B cell (primary cell): ENCODE measurements around the gene RAD51. TPM values are rescaled to one million over a fixed set of nuclear protein-coding genes. Genes with fewer than 3 reads are reported as not detected.
"Not testable (repeated sequence)": the region's sequence is repeated elsewhere in the genome, so short reads cannot be mapped to it uniquely, and the experiment has no call there.

Source experiments
- ATAC-seq: fragments of 200-7000 bp; cut with Tn5 transposase; one replicate; pipeline ENCODE4 v1.10.0; 2021; ENCODE audit warnings: low read depth, mild to moderate bottlenecking, moderate number of reproducible peaks, moderate library complexity
- CTCF ChIA-PET: fragments of 350-600 bp; sonication (Branson Sonifier 250); formaldehyde crosslinking; loops from one replicate; lab custom pipeline; 2021; ENCODE audit warnings: antibody characterized with exemption, inconsistent platforms; lab: Charles Lee
- POLR2A ChIA-PET: fragments of 350-600 bp; sonication (Branson Sonifier 250); formaldehyde crosslinking; loops from one replicate; lab custom pipeline; 2021; ENCODE audit warnings: antibody characterized with exemption; lab: Charles Lee
- DNase-seq: peaks from one replicate; pipeline ENCODE4 v3.0.0; 2013
- H2AFZ ChIP-seq: 2 replicates; pipeline ENCODE4 v1.6.1; 2012; ENCODE audit warnings: mild to moderate bottlenecking, low read depth, low read length; ENCODE audit not compliant: insufficient read depth, poor library complexity, severe bottlenecking
- H3K27ac ChIP-seq, 2 donors: 1 replicate in 1 of 2; 2 replicates in 1 of 2; pipeline ENCODE4 v1.5.1; 2012 to 2013; ENCODE audit warnings: low read length in 2 of 2, mild to moderate bottlenecking in 2 of 2, moderate library complexity in 1 of 2
- H3K27me3 ChIP-seq, 4 experiments: fragments of 200-600 bp in 1 of 4; sonication (generic) in 1 of 4; replicated peaks in 1 of 4; 1 replicate in 2 of 4; 2 replicates in 2 of 4; pipeline versions ENCODE4 v1.6.1 to v1.7.0; 2013 to 2016; ENCODE audit warnings: low read length in 3 of 4, mild to moderate bottlenecking in 2 of 4, mixed read lengths in 1 of 4, moderate library complexity in 1 of 4; ENCODE audit not compliant: insufficient read depth in 4 of 4, control insufficient read depth in 3 of 4; ENCODE audit errors: control extremely low read depth in 1 of 4
- H3K36me3 ChIP-seq, 2 experiments: replicated peaks in 1 of 2; 1 replicate in 1 of 2; 2 replicates in 1 of 2; pipeline versions ENCODE4 v1.6.1 to v1.7.1; 2013; ENCODE audit warnings: low read length in 1 of 2; ENCODE audit not compliant: insufficient read depth in 2 of 2, control insufficient read depth in 1 of 2; ENCODE audit errors: control extremely low read depth in 1 of 2, extremely low read depth in 1 of 2
- H3K4me1 ChIP-seq, 2 donors: fragments of 200-600 bp in 1 of 2; sonication (generic) in 1 of 2; 1 replicate in 1 of 2; 2 replicates in 1 of 2; pipeline versions ENCODE4 v1.5.1 to v1.6.1; 2013 to 2017; ENCODE audit warnings: low read length in 2 of 2; ENCODE audit not compliant: control insufficient read depth in 2 of 2, insufficient read depth in 2 of 2
- H3K4me2 ChIP-seq: replicated peaks from 2 replicates; pipeline ENCODE3; 2012; ENCODE audit warnings: mild to moderate bottlenecking, low read depth, low read length; ENCODE audit not compliant: poor library complexity, severe bottlenecking
- H3K4me3 ChIP-seq, 5 experiments: fragments of 200-600 bp in 1 of 5; sonication (generic) in 1 of 5; 1 replicate in 3 of 5; 2 replicates in 2 of 5; pipeline versions ENCODE4 v1.5.1 to v1.7.0; 2011 to 2016; ENCODE audit warnings: low read length in 4 of 5, mild to moderate bottlenecking in 4 of 5, low read depth in 2 of 5, control low read depth in 1 of 5, moderate library complexity in 1 of 5; ENCODE audit not compliant: insufficient read depth in 1 of 5; ENCODE audit errors: control extremely low read depth in 1 of 5, extremely low read depth in 1 of 5
- H3K79me2 ChIP-seq: fragments of 200-600 bp; sonication (generic); one replicate; pipeline ENCODE4 v1.6.0; 2016; ENCODE audit warnings: low read length; ENCODE audit not compliant: control insufficient read depth, insufficient read depth
- H3K9ac ChIP-seq: fragments of 200-600 bp; sonication (generic); 2 replicates; pipeline ENCODE4 v1.6.1; 2017; ENCODE audit warnings: mild to moderate bottlenecking, low read length, moderate library complexity
- H3K9me3 ChIP-seq, 3 donors: one replicate each; pipeline versions ENCODE4 v1.6.1 to v1.7.1; 2013; ENCODE audit warnings: low read length in 2 of 3; ENCODE audit not compliant: control insufficient read depth in 2 of 3, insufficient read depth in 1 of 3; ENCODE audit errors: control extremely low read depth in 1 of 3
- H4K20me1 ChIP-seq: 2 replicates; pipeline ENCODE4 v1.6.0; 2012; ENCODE audit warnings: mild to moderate bottlenecking, low read length; ENCODE audit not compliant: insufficient read depth, control insufficient read depth, poor library complexity, severe bottlenecking
- H3K27ac Mint-ChIP-seq: one replicate; pipeline ENCODE4 v1.8.0; 2021; ENCODE audit warnings: mixed read lengths
- H3K27me3 Mint-ChIP-seq: one replicate; pipeline ENCODE4 v1.8.0; 2021; ENCODE audit warnings: mixed read lengths
- H3K4me1 Mint-ChIP-seq: one replicate; pipeline ENCODE4 v1.8.0; 2021; ENCODE audit warnings: mixed read lengths
- H3K4me3 Mint-ChIP-seq: one replicate; pipeline ENCODE4 v1.8.0; 2021; ENCODE audit warnings: mixed read lengths
- H3K9me3 Mint-ChIP-seq: one replicate; pipeline ENCODE4 v1.8.0; 2022; ENCODE audit warnings: mixed read lengths; ENCODE audit not compliant: insufficient read depth
- CTCF ChIP-seq: fragments of 200-600 bp; IDR thresholded peaks from one replicate; pipeline ENCODE4 v1.8.0; 2022; ENCODE audit warnings: antibody characterized with exemption, mild to moderate bottlenecking
- EZH2 ChIP-seq: IDR thresholded peaks from 2 replicates; pipeline ENCODE4 v1.6.1; 2012; ENCODE audit warnings: borderline replicate concordance, low read depth, mild to moderate bottlenecking, moderate library complexity, low read length; ENCODE audit not compliant: insufficient read depth, poor library complexity, severe bottlenecking
- WGBS: methylation state at CpG from one replicate; pipeline ENCODE4 v1.1.5; 2013; ENCODE audit warnings: missing lambda C conversion rate; ENCODE audit not compliant: insufficient coverage; 5-methylcytosine and 5-hydroxymethylcytosine counted together
- intact Hi-C: fragments of 100-400 bp; cut with micrococcal nuclease; formaldehyde crosslinking; loops from one replicate; pipeline ENCODE4 v1.10.0; 2022
- polyA plus RNA-seq: library from polyadenylated mRNA; depleted of rRNA; stranded (reverse); fragments of >200 nt; gene quantifications from 2 replicates; pipeline ENCODE4 v1.2.3, GENCODE V29; 2012
- total RNA-seq, 2 donors: library from RNA; stranded (reverse); fragments of 120-200 nt in 1 of 2; gene quantifications; 1 replicate in 1 of 2; 2 replicates in 1 of 2; pipeline versions ENCODE4 v1.2.3 to v1.2.4, GENCODE V29; 2013 to 2022

Gene RAD51
- total and polyA plus RNA-seq, 2 donors (not counting 1 experiment from before 2014, with no cell fraction given): 0.67 to 1.9 TPM

GRCh38 chr15:40680151-40680550 lies 14.8 kb upstream of the RAD51 start:
- peaks cover 9% of the 10 kb centered on the region for H3K79me2 ChIP-seq
- H3K27ac Mint-ChIP-seq: peak overlapping the region; percentile 69
- H3K9me3 ChIP-seq: no peaks in the 10 kb centered on the region
- H3K9ac ChIP-seq: no peak overlapping the region
- CTCF ChIA-PET: interaction anchor here (0.6 to 5.8 kb wide), 12 partner anchors 13 to 822 kb away, joined by 3 to 59 read pairs (median 6); partner anchors contain the start of genes C15orf62, RAD51 and VPS18
- peaks cover 11 to 21% of the 10 kb centered on the region in 2 donors for H3K4me1 ChIP-seq
- no peak overlapping the region for H3K27ac ChIP-seq
- peak; percentile 24 for DNase-seq
- H4K20me1 ChIP-seq: no peaks in the 10 kb centered on the region
- TF ChIP-seq EZH2 (no peak), CTCF (no peak)
- 100% methylated on average over 1 of the region's 1 CpG for WGBS
- intact Hi-C loops: no loop called here
- H2AFZ ChIP-seq: no peak overlapping the region
- POLR2A ChIA-PET: interaction anchor here (0.6 to 1.4 kb wide), 3 partner anchors 13 to 55 kb away, joined by 3 to 4 read pairs (median 4); partner anchors contain the start of gene RAD51
- ATAC-seq: no peak
- H3K4me3 ChIP-seq: no peak overlapping the region
- H3K36me3 ChIP-seq: no peaks in the 10 kb centered on the region
- no peak overlapping the region for H3K4me2 ChIP-seq
- H3K4me3 Mint-ChIP-seq: no peak overlapping the region
- H3K27me3 ChIP-seq: no peaks in the 10 kb centered on the region
- no peaks in the 10 kb centered on the region for H3K9me3 Mint-ChIP-seq
- no peaks in the 10 kb centered on the region for H3K27me3 Mint-ChIP-seq
- peaks cover 17% of the 10 kb centered on the region for H3K4me1 Mint-ChIP-seq

- Histone ChIP-seq H2AFZ (peak overlapping the region; percentile 16), H3K4me1 (peaks cover 11 to 21% of the 10 kb centered on the region in 2 donors), H3K4me2 (peak overlapping the region; percentile 40), H3K27ac (peak overlapping the region in 1 of 2 donors; percentile 68)
- H4K20me1 ChIP-seq, ATAC-seq, H3K9me3 Mint-ChIP-seq, H3K4me3 ChIP-seq, H3K9me3 ChIP-seq, H3K79me2 ChIP-seq, intact Hi-C loops, H3K27me3 Mint-ChIP-seq, H3K36me3 ChIP-seq, H3K9ac ChIP-seq, H3K27me3 ChIP-seq: not testable (repeated sequence)
- H3K4me1 Mint-ChIP-seq: peaks cover 17% of the 10 kb centered on the region
- H3K4me3 Mint-ChIP-seq: peak overlapping the region; percentile 5
- no CpG with 5 or more reads among the region's 1 CpG for WGBS
- ChIA-PET CTCF (interaction anchor here (0.8 to 5.8 kb wide), 6 partner anchors 13 to 177 kb away, joined by 3 to 59 read pairs (median 13); partner anchors contain the start of genes C15orf62 and RAD51), POLR2A (interaction anchor here (1.0 to 1.4 kb wide), 2 partner anchors 12 to 13 kb away, joined by 4 read pairs; partner anchors contain the start of gene RAD51)
- H3K27ac Mint-ChIP-seq: peak overlapping the region; percentile 69
- peak; percentile 39 for DNase-seq
Measured at GRCh38 chr15:40680959-40681358, 14.0 kb upstream of the RAD51 start.
